Measurements from ENCODE around the gene WDR72. TPM values are rescaled to one million over a fixed set of nuclear protein-coding genes. Genes with fewer than 3 reads are reported as not detected.

WDR72 gene
- polyA plus RNA-seq, 1 experiment: not detected

DNA sequence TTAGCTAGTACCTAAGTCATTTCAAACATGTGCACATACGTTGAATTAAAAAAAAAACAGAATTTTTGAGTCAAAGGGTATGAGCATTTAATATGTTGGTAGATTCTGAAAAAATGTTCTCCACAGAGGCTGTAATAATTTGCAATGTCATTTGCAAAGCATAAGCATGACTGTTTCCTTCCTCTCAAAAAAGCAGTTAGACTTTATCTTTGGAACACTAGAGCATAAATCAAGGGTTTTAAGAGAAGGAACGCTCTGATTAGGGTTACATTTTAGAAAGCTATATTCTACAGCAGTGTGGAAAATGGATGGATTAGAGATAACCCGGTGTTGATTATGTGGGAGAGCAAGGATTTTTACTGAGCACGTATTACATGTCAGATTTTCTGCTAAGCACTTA, 193.7 kb downstream of the WDR72 start:
- Histone ChIP-seq H3K4me3 (ENCODE audit: low read depth, low read length) (no peak overlapping the region), H3K36me3 (ENCODE audit: control insufficient read depth, insufficient read depth, low read length) (no peaks in the 10 kb centered on the region), H3K27me3 (ENCODE audit: control insufficient read depth, insufficient read depth, low read length) (no peaks in the 10 kb centered on the region)
- no peak for DNase-seq (ENCODE audit: low read depth)
- ChIA-PET POLR2A (no interaction called here), CTCF (no interaction called here)
- TF ChIP-seq, protein P1, sequence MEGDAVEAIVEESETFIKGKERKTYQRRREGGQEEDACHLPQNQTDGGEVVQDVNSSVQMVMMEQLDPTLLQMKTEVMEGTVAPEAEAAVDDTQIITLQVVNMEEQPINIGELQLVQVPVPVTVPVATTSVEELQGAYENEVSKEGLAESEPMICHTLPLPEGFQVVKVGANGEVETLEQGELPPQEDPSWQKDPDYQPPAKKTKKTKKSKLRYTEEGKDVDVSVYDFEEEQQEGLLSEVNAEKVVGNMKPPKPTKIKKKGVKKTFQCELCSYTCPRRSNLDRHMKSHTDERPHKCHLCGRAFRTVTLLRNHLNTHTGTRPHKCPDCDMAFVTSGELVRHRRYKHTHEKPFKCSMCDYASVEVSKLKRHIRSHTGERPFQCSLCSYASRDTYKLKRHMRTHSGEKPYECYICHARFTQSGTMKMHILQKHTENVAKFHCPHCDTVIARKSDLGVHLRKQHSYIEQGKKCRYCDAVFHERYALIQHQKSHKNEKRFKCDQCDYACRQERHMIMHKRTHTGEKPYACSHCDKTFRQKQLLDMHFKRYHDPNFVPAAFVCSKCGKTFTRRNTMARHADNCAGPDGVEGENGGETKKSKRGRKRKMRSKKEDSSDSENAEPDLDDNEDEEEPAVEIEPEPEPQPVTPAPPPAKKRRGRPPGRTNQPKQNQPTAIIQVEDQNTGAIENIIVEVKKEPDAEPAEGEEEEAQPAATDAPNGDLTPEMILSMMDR (IDR thresholded peaks at IDR 0.05; ENCODE audit: insufficient read depth, low read depth, low read length): no peak

DNA sequence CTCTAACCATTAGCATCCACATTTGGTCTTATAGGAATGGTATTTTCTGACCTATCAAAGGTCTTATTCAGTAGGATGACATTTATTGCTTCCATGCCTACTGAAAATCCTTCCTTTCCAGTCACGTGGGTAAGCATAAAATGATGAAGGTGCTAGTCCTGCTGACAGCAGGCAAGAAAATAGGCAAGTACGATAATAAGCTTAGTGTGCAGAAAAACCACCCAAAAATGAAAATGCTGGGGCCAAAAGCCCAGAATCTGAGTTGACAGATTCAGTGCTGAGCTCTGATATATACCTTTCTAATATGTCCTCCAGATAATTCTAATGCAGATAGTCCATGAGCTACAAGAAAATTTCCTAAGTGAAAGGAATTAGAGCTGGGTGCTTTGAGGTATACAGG, 194.8 kb downstream of the WDR72 start:
- TF ChIP-seq, protein P1 (IDR thresholded peaks at IDR 0.05; ENCODE audit: insufficient read depth, low read depth, low read length): no peak
- DNase-seq (ENCODE audit: low read depth): no peak
- Histone ChIP-seq H3K36me3 (ENCODE audit: control insufficient read depth, insufficient read depth, low read length) (no peaks in the 10 kb centered on the region), H3K4me3 (ENCODE audit: low read depth, low read length) (no peak overlapping the region), H3K27me3 (ENCODE audit: control insufficient read depth, insufficient read depth, low read length) (no peaks in the 10 kb centered on the region)
- POLR2A ChIA-PET: no interaction called here
- CTCF ChIA-PET: no interaction called here

DNA sequence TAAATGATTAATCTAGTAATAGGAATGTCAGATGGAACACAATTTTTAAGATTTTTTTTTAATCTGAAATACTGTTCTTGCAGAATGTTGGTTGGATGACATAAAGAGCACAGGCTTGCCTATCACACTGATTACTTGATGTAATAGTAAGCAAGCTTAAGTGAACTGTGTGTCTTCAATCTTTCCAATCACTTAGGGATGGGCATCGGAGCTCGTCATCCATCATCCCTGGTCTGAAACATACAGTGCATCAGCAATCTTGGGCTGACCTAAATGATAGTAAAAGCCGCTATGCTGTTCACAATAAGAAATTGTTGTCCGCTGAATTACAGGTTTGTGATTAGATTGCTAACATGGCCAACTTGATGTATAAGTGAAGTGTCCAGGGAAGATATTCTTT, 195.8 kb downstream of the WDR72 start:
- ChIA-PET POLR2A (no interaction called here), CTCF (no interaction called here)
- TF ChIP-seq, protein P1 (IDR thresholded peaks at IDR 0.05; ENCODE audit: insufficient read depth, low read depth, low read length): no peak
- H3K27me3 ChIP-seq (ENCODE audit: control insufficient read depth, insufficient read depth, low read length): no peaks in the 10 kb centered on the region
- no peak overlapping the region for H3K4me3 ChIP-seq (ENCODE audit: low read depth, low read length)
- H3K36me3 ChIP-seq (ENCODE audit: control insufficient read depth, insufficient read depth, low read length): no peaks in the 10 kb centered on the region
- no peak for DNase-seq (ENCODE audit: low read depth)

DNA sequence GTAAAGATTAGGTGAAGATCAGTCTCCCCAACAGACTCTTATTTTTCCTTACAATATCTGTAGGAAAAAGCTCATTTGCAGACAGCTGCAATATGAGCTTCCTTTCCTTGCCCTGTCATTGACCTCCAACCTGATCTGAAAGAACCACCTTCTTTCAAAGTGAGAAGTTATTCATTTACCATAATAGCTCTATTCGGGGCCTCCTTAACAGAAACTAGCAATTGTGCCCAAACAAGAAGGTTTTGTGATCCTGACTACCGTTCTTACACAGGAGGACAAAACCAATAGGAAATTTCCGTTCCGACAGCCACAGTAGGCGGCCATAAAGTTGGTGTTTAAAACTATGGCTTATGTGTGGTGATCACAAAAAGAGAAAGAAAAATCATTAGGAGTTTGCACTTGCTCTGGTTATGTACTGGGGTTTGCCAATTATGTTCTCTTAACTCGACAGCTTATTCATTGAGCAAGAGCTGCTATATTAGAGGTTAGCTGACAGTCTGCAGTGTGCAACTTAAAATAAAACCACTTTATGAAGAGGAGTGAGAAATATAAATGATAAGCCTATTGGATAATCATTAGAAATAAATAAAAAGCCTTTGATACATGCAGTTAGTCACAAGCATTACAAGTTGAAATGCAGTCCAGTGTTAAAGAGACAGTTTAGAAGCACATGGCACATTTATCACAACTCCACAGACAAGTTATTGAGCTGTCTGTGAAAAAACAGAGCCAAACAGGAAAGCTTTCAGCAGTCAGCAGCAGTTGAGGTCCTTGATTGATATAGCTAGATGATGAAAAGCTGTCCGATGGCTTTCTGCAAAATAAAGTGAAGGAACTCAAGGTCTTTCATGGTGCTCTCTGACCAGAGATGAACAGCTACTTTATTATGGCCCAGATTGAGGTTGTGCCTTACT, 199.8 kb downstream of the WDR72 start:
- no peak overlapping the region for H3K4me3 ChIP-seq (ENCODE audit: low read depth, low read length)
- DNase-seq (ENCODE audit: low read depth): no peak
- CTCF ChIA-PET: no interaction called here
- TF ChIP-seq, protein P1 (IDR thresholded peaks at IDR 0.05; ENCODE audit: insufficient read depth, low read depth, low read length): no peak
- POLR2A ChIA-PET: no interaction called here
- H3K27me3 ChIP-seq (ENCODE audit: control insufficient read depth, insufficient read depth, low read length): no peaks in the 10 kb centered on the region
- no peaks in the 10 kb centered on the region for H3K36me3 ChIP-seq (ENCODE audit: control insufficient read depth, insufficient read depth, low read length)

DNA sequence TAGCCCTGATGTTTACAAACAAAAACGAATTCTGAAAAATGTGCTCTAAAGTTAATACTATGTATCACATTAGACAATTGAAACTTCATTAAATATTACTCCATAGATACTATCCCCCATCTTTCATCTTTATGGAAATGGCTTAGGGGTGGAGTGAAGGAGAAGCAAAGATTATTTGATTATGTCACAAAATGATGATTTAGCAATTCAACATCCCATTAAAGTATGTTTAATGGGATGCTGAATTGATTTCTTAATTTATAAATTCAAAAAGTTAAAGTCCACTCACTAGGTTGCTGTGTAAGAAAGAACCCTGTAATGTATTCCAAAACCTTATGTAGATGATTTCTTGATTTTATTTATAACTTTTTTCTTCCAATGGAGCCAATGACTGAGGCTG, 201.1 kb downstream of the WDR72 start:
- ChIA-PET CTCF (no interaction called here), POLR2A (no interaction called here)
- H3K36me3 ChIP-seq (ENCODE audit: control insufficient read depth, insufficient read depth, low read length): no peaks in the 10 kb centered on the region
- no peak overlapping the region for H3K4me3 ChIP-seq (ENCODE audit: low read depth, low read length)
- DNase-seq (ENCODE audit: low read depth): no peak
- no peaks in the 10 kb centered on the region for H3K27me3 ChIP-seq (ENCODE audit: control insufficient read depth, insufficient read depth, low read length)
- TF ChIP-seq, protein P1 (IDR thresholded peaks at IDR 0.05; ENCODE audit: insufficient read depth, low read depth, low read length): no peak
